ENCODE results near the gene ACVR1B.
"Not testable (repeated sequence)": the region's sequence is repeated elsewhere in the genome, so short reads cannot be mapped to it uniquely, and the experiment has no call there.

ACVR1B gene

GRCh38 chr12:51977320-51977753 is 25.8 kb downstream of the ACVR1B start:
- Histone ChIP-seq H3K36me3 (ENCODE audit: control insufficient read depth in 2 of 2, insufficient read depth in 1 of 2, low read length in 2 of 2) (peaks cover 17 to 52% of the 10 kb centered on the region in 2 experiments), H3K4me3 (ENCODE audit: low read depth, low read length) (no peak overlapping the region), H3K27ac (ENCODE audit: extremely low read depth, low read depth, low read length) (no peak overlapping the region), H3K4me1 (ENCODE audit: control insufficient read depth, insufficient read depth, low read length) (peaks cover 6% of the 10 kb centered on the region), H3K9me3 (ENCODE audit: control insufficient read depth, insufficient read depth, low read depth, low read length) (no peaks in the 10 kb centered on the region)
- TF ChIP-seq ZNF521 (tag by site-specific recombination; IDR thresholded peaks at IDR 0.05), result no peak
- peak; percentile 84 for TF ChIP-seq ZNF362 (tag by site-specific recombination; IDR thresholded peaks at IDR 0.05)
- TF ChIP-seq ZNF112 (tag by site-specific recombination; IDR thresholded peaks at IDR 0.05), result no peak
- TF ChIP-seq ZNF488 (tag by site-specific recombination; IDR thresholded peaks at IDR 0.05), result no peak
- ChIA-PET POLR2A (no interaction called here), CTCF (interaction anchor here (0.6 to 3.1 kb wide), 12 partner anchors 16 to 733 kb away, joined by 3 to 15 read pairs (median 4); no protein-coding TSS in a partner anchor)

- H3K4me3 ChIP-seq (ENCODE audit: low read depth, low read length); H3K27ac ChIP-seq (ENCODE audit: extremely low read depth, low read depth, low read length); POLR2A ChIA-PET; H3K9me3 ChIP-seq (ENCODE audit: control insufficient read depth, insufficient read depth, low read depth, low read length); H3K4me1 ChIP-seq (ENCODE audit: control insufficient read depth, insufficient read depth, low read length): not testable (repeated sequence)
- CTCF ChIA-PET, result interaction anchor here (0.8 to 3.1 kb wide), 3 partner anchors 46 to 85 kb away, joined by 3 to 15 read pairs (median 3); no protein-coding TSS in a partner anchor
- peaks cover 19 to 72% of the 10 kb centered on the region in 2 experiments for H3K36me3 ChIP-seq (ENCODE audit: control insufficient read depth in 2 of 2, insufficient read depth in 1 of 2, low read length in 2 of 2)
- TF ChIP-seq ZNF133 (tag by site-specific recombination; IDR thresholded peaks at IDR 0.05), result peak; percentile 63
These were observed 27.8 kb downstream of the ACVR1B start for GRCh38 chr12:51979306-51979705.

- ChIA-PET CTCF (interaction anchor here (0.5 to 21.1 kb wide), 24 partner anchors 9 to 443 kb away, joined by 3 to 349 read pairs (median 6); partner anchors contain the start of gene ACVR1B), POLR2A (interaction anchor here (1.4 kb wide), 1 partner anchor 28 kb away, joined by 3 read pairs; no protein-coding TSS in a partner anchor)
- Histone ChIP-seq H3K36me3 (ENCODE audit: control insufficient read depth in 2 of 2, insufficient read depth in 1 of 2, low read length in 2 of 2) (peaks cover 22 to 78% of the 10 kb centered on the region in 2 experiments), H3K27ac (ENCODE audit: extremely low read depth, low read depth, low read length) (no peak overlapping the region), H3K4me3 (ENCODE audit: low read depth, low read length) (no peak overlapping the region), H3K4me1 (ENCODE audit: control insufficient read depth, insufficient read depth, low read length) (no peaks in the 10 kb centered on the region), H3K9me3 (ENCODE audit: control insufficient read depth, insufficient read depth, low read depth, low read length) (no peaks in the 10 kb centered on the region)
- TF ChIP-seq SP7 (tag by site-specific recombination; IDR thresholded peaks at IDR 0.05) (0 out of 2 replicates have a peak, but pooled peaks have one; percentile 20), ZFHX2 (tag by site-specific recombination; conservative IDR thresholded peaks at IDR 0.05) (peak; percentile 75), PATZ1 (tag by site-specific recombination; IDR thresholded peaks at IDR 0.05) (0 out of 2 replicates have a peak, but pooled peaks have one; percentile 42), ZFP37 (tag by site-specific recombination; IDR thresholded peaks at IDR 0.05) (no peak), ZBTB17 (tag by site-specific recombination; IDR thresholded peaks at IDR 0.05) (peak; percentile 52), CTCF (tag by site-specific recombination; IDR thresholded peaks at IDR 0.05) (peak; percentile 75), EGR2 (tag by site-specific recombination; IDR thresholded peaks at IDR 0.05; ENCODE audit: low read depth) (peak; percentile 68), PRDM4 (tag by site-specific recombination; IDR thresholded peaks at IDR 0.05) (no peak), ZNF660 (tag by site-specific recombination; IDR thresholded peaks at IDR 0.05) (peak; percentile 40; the same call in 1 of the 2 replicates), ZNF654 (tag by site-specific recombination; IDR thresholded peaks at IDR 0.05; ENCODE audit: low read depth) (peak; percentile 90), ZNF580 (tag by site-specific recombination; IDR thresholded peaks at IDR 0.05) (no peak), ZNF169 (tag by site-specific recombination; IDR thresholded peaks at IDR 0.05) (no peak), ZNF366 (tag by site-specific recombination; conservative IDR thresholded peaks at IDR 0.05) (peak; percentile 56), ZNF335 (tag by site-specific recombination; conservative IDR thresholded peaks at IDR 0.05) (no peak)
These were observed 28.7 kb downstream of the ACVR1B start for GRCh38 chr12:51980051-51980808.

All from HEK293 (cell line).